Stomach (tissue), 4 donors: Measurements from ENCODE around the gene CRYL1.

Experiments used
- CTCF ChIP-seq, 7 experiments: fragments of 450-650 bp in 4 of 7; fragments of 200-600 bp in 3 of 7; sonication (generic) in 3 of 7; IDR thresholded peaks; one replicate each; pipeline ENCODE4 v1.5.1; 2016 to 2019; ENCODE audit warnings: antibody characterized with exemption in 7 of 7, control low read depth in 2 of 7, mild to moderate bottlenecking in 1 of 7
- POLR2A ChIP-seq, 4 donors: fragments of 450-650 bp; IDR thresholded peaks; one replicate each; pipeline ENCODE4 v1.6.1; 2016; ENCODE audit warnings: antibody characterized with exemption in 4 of 4, control low read depth in 2 of 4, mild to moderate bottlenecking in 1 of 4, moderate library complexity in 1 of 4
- POLR2AphosphoS5 ChIP-seq, 3 donors: sonication (generic); formaldehyde crosslinking; IDR thresholded peaks; one replicate each; pipeline ENCODE4 v1.6.1; 2016; ENCODE audit warnings: antibody characterized with exemption in 3 of 3

- no peak for TF ChIP-seq CTCF (IDR thresholded peaks at IDR 0.05)
- TF ChIP-seq POLR2A (IDR thresholded peaks at IDR 0.05): no peak
- TF ChIP-seq POLR2AphosphoS5 (IDR thresholded peaks at IDR 0.05): no peak
Observed at GRCh38 chr13:20399961-20400360, 125.7 kb downstream of the CRYL1 start.
